IPS-18a (cell line): ENCODE data around the gene LUZP1.

ENCODE experiments used
- H3K27ac ChIP-seq: one replicate; pipeline ENCODE4 v1.5.1; 2013; ENCODE audit warnings: low read length
- H3K27me3 ChIP-seq: one replicate; pipeline ENCODE4 v1.6.1; 2013; ENCODE audit warnings: mild to moderate bottlenecking, low read length; ENCODE audit not compliant: control insufficient read depth, insufficient read depth
- H3K36me3 ChIP-seq: one replicate; pipeline ENCODE4 v1.6.1; 2013; ENCODE audit warnings: low read depth, low read length; ENCODE audit not compliant: control insufficient read depth
- H3K4me1 ChIP-seq: one replicate; pipeline ENCODE4 v1.6.1; 2013; ENCODE audit warnings: low read depth, low read length; ENCODE audit not compliant: control insufficient read depth
- H3K4me3 ChIP-seq: one replicate; pipeline ENCODE4 v1.5.1; 2013; ENCODE audit warnings: low read length
- H3K9ac ChIP-seq: one replicate; pipeline ENCODE4 v1.6.1; 2013; ENCODE audit warnings: mild to moderate bottlenecking, low read length, moderate library complexity
- H3K9me3 ChIP-seq: one replicate; pipeline ENCODE4 v1.6.1; 2013; ENCODE audit warnings: low read depth, low read length; ENCODE audit not compliant: control insufficient read depth

Gene LUZP1

DNA sequence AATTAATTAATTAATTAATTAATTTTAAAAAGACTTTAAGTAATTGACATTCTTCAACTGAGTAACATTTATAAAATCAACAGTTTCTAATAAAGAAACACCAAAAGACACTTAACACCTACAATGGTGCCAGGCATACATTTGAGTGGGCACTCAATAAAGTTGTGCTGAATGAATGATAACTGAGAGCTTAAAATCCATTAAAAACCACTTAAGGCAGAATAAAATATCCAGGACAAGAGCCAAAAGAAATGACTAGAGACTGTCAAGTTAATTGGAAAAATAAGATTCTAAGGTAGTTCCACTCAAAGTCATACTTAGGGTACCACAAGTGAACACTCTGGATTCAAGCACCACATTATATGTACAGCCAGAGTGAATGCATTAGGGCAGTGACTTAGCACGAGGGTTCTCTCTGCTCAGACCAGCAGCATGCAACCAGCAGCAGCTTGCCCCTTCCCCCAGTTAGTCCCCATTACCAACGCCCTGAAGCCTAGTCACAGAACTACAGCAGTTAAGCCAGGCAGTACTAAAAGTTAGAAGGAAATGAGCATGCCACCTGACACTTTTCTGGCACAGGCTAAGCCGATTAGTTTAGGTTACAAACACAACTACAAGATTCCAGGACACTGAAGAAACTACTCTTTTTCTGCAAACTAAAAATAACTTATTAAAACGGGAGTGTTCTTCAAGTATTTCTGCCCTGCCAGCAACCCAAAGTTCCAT is 46.5 kb downstream of the LUZP1 start:
- Histone ChIP-seq H3K4me1 (peaks cover 8% of the 10 kb centered on the region), H3K9ac (no peak overlapping the region), H3K9me3 (no peaks in the 10 kb centered on the region), H3K4me3 (no peak overlapping the region), H3K27me3 (no peaks in the 10 kb centered on the region), H3K36me3 (no peaks in the 10 kb centered on the region), H3K27ac (no peak overlapping the region)

DNA sequence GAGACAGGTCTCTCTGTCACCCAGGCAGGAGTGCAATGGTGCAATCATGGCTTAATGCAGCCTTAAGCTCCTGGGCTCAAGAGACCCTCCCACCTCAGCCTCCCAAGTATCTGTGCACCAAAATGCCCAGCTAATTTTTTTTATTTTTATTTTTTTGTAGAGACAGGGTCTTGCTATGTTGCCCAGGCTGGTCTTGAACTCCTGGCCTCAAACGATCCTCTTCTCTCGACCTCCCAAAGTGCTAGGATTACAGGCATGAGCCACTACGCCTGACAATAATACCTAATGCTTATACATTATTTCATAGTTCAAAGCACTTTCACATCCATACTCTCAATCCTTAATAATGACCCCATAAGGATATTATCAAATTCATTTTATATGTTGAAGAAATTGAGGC is 48.3 kb downstream of the LUZP1 start:
- Histone ChIP-seq H3K4me1 (peaks cover 8% of the 10 kb centered on the region), H3K9ac (no peak overlapping the region), H3K27me3 (no peaks in the 10 kb centered on the region), H3K27ac (no peak overlapping the region), H3K9me3 (no peaks in the 10 kb centered on the region), H3K36me3 (no peaks in the 10 kb centered on the region), H3K4me3 (no peak overlapping the region)

GRCh38 chr1:23118957-23119792 is 49.5 kb downstream of the LUZP1 start:
- Histone ChIP-seq H3K9ac (no peak overlapping the region), H3K36me3 (no peaks in the 10 kb centered on the region), H3K27me3 (no peaks in the 10 kb centered on the region), H3K9me3 (no peaks in the 10 kb centered on the region), H3K27ac (no peak overlapping the region), H3K4me3 (no peak overlapping the region), H3K4me1 (peaks cover 4% of the 10 kb centered on the region)

- no peak overlapping the region for H3K9ac ChIP-seq
- no peaks in the 10 kb centered on the region for H3K36me3 ChIP-seq
- H3K4me3 ChIP-seq, result no peak overlapping the region
- H3K27me3 ChIP-seq, result no peaks in the 10 kb centered on the region
- no peak overlapping the region for H3K27ac ChIP-seq
- no peaks in the 10 kb centered on the region for H3K9me3 ChIP-seq
- peaks cover 4% of the 10 kb centered on the region for H3K4me1 ChIP-seq
These were observed 50.2 kb downstream of the LUZP1 start for GRCh38 chr1:23118407-23118806.

DNA sequence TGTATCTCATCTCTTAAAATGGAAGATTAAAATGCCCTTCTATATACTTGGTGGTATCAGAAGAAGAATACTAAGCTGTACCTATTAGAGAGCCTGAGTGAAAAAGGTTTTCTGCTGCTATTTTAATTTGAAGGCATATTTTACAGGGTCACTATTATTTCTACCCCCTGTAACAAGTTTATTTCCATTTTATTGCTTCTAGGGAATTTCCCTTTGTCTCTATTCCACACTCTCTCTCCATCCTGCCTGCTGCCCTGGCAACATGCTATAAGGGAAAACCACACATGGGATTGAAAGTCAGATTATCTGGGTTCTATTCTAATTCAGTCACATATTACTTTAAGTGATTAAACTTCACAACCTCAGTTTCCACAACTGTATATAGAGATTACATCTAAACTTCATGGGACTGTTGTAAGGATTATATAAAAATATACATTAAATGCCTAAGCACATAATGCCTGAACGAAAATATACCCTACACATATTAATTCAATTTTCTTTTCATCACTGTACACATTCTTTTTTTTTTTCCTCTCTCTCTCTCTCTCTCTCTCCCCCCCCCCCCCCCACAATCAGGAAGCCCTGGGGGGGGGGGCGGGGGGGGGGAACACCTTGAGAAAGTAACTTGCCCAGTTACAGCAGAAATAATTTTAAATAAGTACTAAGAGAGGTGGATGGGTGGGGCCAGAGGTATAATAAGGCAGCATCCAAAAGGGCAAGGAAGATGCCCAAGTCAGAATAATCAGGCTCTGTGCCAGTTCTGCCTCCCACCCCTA is 51.5 kb downstream of the LUZP1 start:
- H3K36me3 ChIP-seq, result no peaks in the 10 kb centered on the region
- no peaks in the 10 kb centered on the region for H3K9me3 ChIP-seq
- no peak overlapping the region for H3K27ac ChIP-seq
- no peaks in the 10 kb centered on the region for H3K4me1 ChIP-seq
- H3K27me3 ChIP-seq, result no peaks in the 10 kb centered on the region
- H3K4me3 ChIP-seq, result no peak overlapping the region
- H3K9ac ChIP-seq, result no peak overlapping the region

DNA sequence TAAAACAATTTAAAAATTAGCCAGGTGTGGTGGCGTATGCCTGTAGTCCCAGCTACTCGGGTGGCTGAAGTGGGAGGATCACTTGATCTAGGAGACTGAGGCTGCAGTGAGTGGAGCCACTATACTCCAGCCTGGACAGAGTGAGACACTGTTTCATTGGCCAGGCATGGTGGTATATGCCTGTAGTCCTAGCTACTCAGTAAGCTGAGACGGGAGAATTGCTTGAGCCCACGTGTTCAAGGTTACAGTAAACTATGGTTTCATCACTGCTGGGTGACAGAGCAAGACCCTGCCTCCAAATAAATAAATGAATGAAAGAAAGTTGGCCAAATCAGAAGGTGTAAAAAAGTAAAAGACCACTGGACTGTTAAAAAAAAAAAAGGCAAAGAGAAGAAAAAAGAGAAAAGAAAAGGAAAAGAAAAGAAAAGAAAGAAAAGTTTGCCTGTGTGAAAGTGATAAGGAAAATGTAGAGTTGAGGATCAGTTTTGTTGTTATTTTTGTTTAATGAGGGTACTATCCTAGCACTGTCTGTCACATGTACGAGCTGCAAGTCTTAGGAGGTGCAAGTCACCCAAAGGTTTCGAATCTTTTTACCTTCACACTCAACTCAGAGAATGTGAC is 52.3 kb downstream of the LUZP1 start:
- Histone ChIP-seq H3K27ac (no peak overlapping the region), H3K9ac (no peak overlapping the region), H3K27me3 (no peaks in the 10 kb centered on the region), H3K4me1 (no peaks in the 10 kb centered on the region), H3K36me3 (no peaks in the 10 kb centered on the region), H3K9me3 (no peaks in the 10 kb centered on the region), H3K4me3 (no peak overlapping the region)

DNA sequence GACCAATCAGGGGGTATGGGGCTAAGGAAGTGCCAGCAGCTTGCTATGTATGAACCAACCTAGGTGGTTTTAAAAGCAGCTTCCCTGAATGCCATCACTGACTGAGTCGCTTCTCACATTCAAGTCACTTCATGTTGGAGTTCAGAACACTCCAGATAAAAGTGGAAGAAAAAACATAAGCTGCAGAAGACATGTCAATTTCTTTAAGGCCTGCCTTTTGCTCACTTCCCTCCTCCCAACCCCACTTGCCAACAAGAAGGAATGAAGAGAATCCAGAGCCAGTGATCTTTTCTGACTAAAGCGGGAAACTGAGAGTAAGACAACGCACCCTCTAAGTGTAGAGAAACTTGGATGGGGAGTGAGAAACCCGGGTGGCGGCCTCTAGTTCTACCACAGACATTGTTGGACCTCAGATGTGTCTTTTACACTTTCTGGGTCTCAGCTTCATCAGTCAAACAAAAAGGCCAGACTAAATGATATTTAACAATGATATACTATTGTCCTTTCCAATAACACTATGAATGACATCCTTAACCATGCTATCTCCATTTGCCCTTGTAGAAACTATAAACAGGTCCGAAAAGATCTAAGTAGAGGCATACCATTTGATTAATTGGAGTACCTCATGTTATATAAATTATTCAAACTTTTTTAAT is 54.1 kb downstream of the LUZP1 start:
- Histone ChIP-seq H3K9me3 (no peaks in the 10 kb centered on the region), H3K27me3 (no peaks in the 10 kb centered on the region), H3K9ac (no peak overlapping the region), H3K36me3 (no peaks in the 10 kb centered on the region), H3K4me3 (no peak overlapping the region), H3K4me1 (no peaks in the 10 kb centered on the region), H3K27ac (no peak overlapping the region)

- Histone ChIP-seq H3K36me3 (peaks cover 9% of the 10 kb centered on the region), H3K27me3 (no peaks in the 10 kb centered on the region), H3K27ac (no peak overlapping the region), H3K4me1 (no peaks in the 10 kb centered on the region), H3K9me3 (no peaks in the 10 kb centered on the region), H3K4me3 (no peak overlapping the region), H3K9ac (no peak overlapping the region)
These were observed 56.8 kb downstream of the LUZP1 start for GRCh38 chr1:23111600-23112535.

DNA sequence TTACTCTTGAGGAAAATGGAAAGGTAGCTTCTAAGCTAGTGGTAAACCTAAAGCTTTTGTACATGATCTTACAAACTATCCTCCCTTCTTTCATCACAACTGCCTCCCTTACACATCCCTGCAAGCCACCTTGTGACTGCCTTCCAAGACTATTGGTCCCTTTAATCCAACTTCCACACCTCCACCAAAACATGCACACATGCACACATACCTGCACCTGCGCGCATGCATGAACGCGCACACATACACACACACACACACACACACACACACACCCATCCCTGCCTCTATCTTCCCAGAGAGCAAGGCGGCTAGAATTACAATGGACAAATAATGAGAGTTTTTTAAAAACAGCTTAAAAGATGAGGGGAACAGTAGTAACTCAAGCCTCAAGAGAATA is 58.3 kb downstream of the LUZP1 start:
- Histone ChIP-seq H3K9me3 (no peaks in the 10 kb centered on the region), H3K4me3 (no peak overlapping the region), H3K27me3 (no peaks in the 10 kb centered on the region), H3K36me3 (peaks cover 15% of the 10 kb centered on the region), H3K4me1 (no peaks in the 10 kb centered on the region), H3K9ac (no peak overlapping the region), H3K27ac (no peak overlapping the region)

- peaks cover 15% of the 10 kb centered on the region for H3K36me3 ChIP-seq
- no peak overlapping the region for H3K9ac ChIP-seq
- H3K27ac ChIP-seq, result no peak overlapping the region
- no peaks in the 10 kb centered on the region for H3K27me3 ChIP-seq
- H3K4me1 ChIP-seq, result no peaks in the 10 kb centered on the region
- H3K9me3 ChIP-seq, result no peaks in the 10 kb centered on the region
- H3K4me3 ChIP-seq, result no peak overlapping the region
These were observed 59.6 kb downstream of the LUZP1 start for GRCh38 chr1:23108918-23109533.
